Sigmoid colon (tissue), 7 donors: Measurements from ENCODE around the gene CIC. TPM values are rescaled to one million over a fixed set of nuclear protein-coding genes. Genes with fewer than 3 reads are reported as not detected.

Experiments
- DNase-seq: peaks from one replicate; pipeline ENCODE4 v3.0.0-alpha.2; 2019
- H3K27ac ChIP-seq, 4 donors: fragments of 200-600 bp; sonication (generic); one replicate each; pipeline ENCODE4 v1.5.1; 2016 to 2019; ENCODE audit warnings: mild to moderate bottlenecking in 1 of 4
- H3K27me3 ChIP-seq, 3 donors: fragments of 200-600 bp; sonication (generic); one replicate each; pipeline ENCODE4 v1.5.1; 2019; ENCODE audit warnings: mild to moderate bottlenecking in 1 of 3
- H3K36me3 ChIP-seq, 4 donors: fragments of 200-600 bp; sonication (generic); one replicate each; pipeline ENCODE4 v1.5.1; 2016 to 2019
- H3K4me1 ChIP-seq, 4 donors: fragments of 200-600 bp; sonication (generic); one replicate each; pipeline ENCODE4 v1.5.1; 2017 to 2019
- H3K4me3 ChIP-seq, 4 donors: fragments of 200-600 bp; sonication (generic); one replicate each; pipeline ENCODE4 v1.5.1; 2017 to 2019; ENCODE audit warnings: mild to moderate bottlenecking in 2 of 4, moderate library complexity in 1 of 4
- H3K9me3 ChIP-seq, 4 donors: fragments of 200-600 bp in 3 of 4; sonication (generic) in 3 of 4; one replicate each; pipeline versions ENCODE4 v1.5.1 to v1.6.1; 2013 to 2019
- CTCF ChIP-seq, 4 experiments: fragments of 450-650 bp in 3 of 4; fragments of 200-600 bp in 1 of 4; IDR thresholded peaks; one replicate each; pipeline ENCODE4 v1.5.1; 2016 to 2019; ENCODE audit warnings: antibody characterized with exemption in 4 of 4, mild to moderate bottlenecking in 3 of 4, moderate library complexity in 2 of 4
- EP300 ChIP-seq, 4 donors: sonication (generic); formaldehyde crosslinking; IDR thresholded peaks; one replicate each; pipeline ENCODE4 v1.6.1; 2017; ENCODE audit warnings: antibody characterized with exemption in 4 of 4
- POLR2A ChIP-seq, 2 donors: fragments of 450-650 bp; IDR thresholded peaks; one replicate each; pipeline ENCODE4 v1.6.1; 2016; ENCODE audit warnings: antibody characterized with exemption in 2 of 2, mild to moderate bottlenecking in 2 of 2, moderate library complexity in 2 of 2
- POLR2AphosphoS5 ChIP-seq, 4 donors: sonication (generic); formaldehyde crosslinking; IDR thresholded peaks; one replicate each; pipeline ENCODE4 v1.6.1; 2017; ENCODE audit warnings: antibody characterized with exemption in 4 of 4
- WGBS, 2 donors: extraction: QIAGEN DNeasy Blood & Tissue Kit; methylation state at CpG; one replicate each; pipeline ENCODE4 v1.1.7; 2013; 5-methylcytosine and 5-hydroxymethylcytosine counted together
- intact Hi-C: fragments of 100-400 bp; cut with DNase I; formaldehyde crosslinking; loops from one replicate; pipeline ENCODE4 v1.15.1; 2023
- polyA plus RNA-seq, 3 donors: library from polyadenylated mRNA; stranded (reverse); fragments of 200-250 nt; gene quantifications; one replicate each; pipeline ENCODE4 v1.2.3, GENCODE V29; 2013
- total RNA-seq, 4 donors: library from RNA; depleted of rRNA; stranded (reverse); fragments of >200 nt; gene quantifications; one replicate each; pipeline ENCODE4 v1.1.0, GENCODE V29; 2016
- donor health status: healthy with polysubstance abuse.
- donor health status: Bipolar disorder and iron deficiency.
- donor health status: healthy.

The CIC gene
- total and polyA plus RNA-seq, 7 donors, result 8.4 to 42.1 (median 20.0) TPM

- no peak for DNase-seq
- peak overlapping the region; percentile 66 to 80 (median 73) for H3K4me3 ChIP-seq
- no peaks in the 10 kb centered on the region for H3K36me3 ChIP-seq
- 2% methylated on average over 20 of the region's 20 CpGs for WGBS, 2 donors
- peak overlapping the region; percentile 94 to 99 (median 96) for H3K27ac ChIP-seq
- peaks cover 0 to 89% (median 74%) of the 10 kb centered on the region in 4 donors for H3K4me1 ChIP-seq
- no peak for TF ChIP-seq EP300 (IDR thresholded peaks at IDR 0.05)
- TF ChIP-seq POLR2A (IDR thresholded peaks at IDR 0.05), result no peak
- TF ChIP-seq POLR2AphosphoS5 (IDR thresholded peaks at IDR 0.05), result no peak
- TF ChIP-seq CTCF (IDR thresholded peaks at IDR 0.05), result no peak
- H3K27me3 ChIP-seq, result no peaks in the 10 kb centered on the region
- intact Hi-C loops, result loop anchor here (2.0 kb wide), 1 partner anchor 26 kb away; the partner anchor contains the start of gene ERF
- H3K9me3 ChIP-seq, result no peaks in the 10 kb centered on the region
Measured at GRCh38 chr19:42280815-42281145, 11.7 kb downstream of the CIC start.

- peak; percentile 85 for DNase-seq
- peak overlapping the region; percentile 66 to 80 (median 73) for H3K4me3 ChIP-seq
- WGBS, 2 donors, result 10 to 12% methylated on average over 25 of the region's 25 CpGs
- no peaks in the 10 kb centered on the region for H3K9me3 ChIP-seq
- H3K36me3 ChIP-seq, result no peaks in the 10 kb centered on the region
- TF ChIP-seq EP300 (IDR thresholded peaks at IDR 0.05) (no peak), CTCF (IDR thresholded peaks at IDR 0.05) (no peak), POLR2A (IDR thresholded peaks at IDR 0.05) (no peak), POLR2AphosphoS5 (IDR thresholded peaks at IDR 0.05) (peak in 1 of 4 donors; percentile 10)
- H3K27me3 ChIP-seq, result no peaks in the 10 kb centered on the region
- intact Hi-C loops, result loop anchor here (2.0 kb wide), 1 partner anchor 26 kb away; the partner anchor contains the start of gene ERF
- peak overlapping the region; percentile 94 to 99 (median 96) for H3K27ac ChIP-seq
- H3K4me1 ChIP-seq, result peaks cover 0 to 89% (median 78%) of the 10 kb centered on the region in 4 donors
Measured at GRCh38 chr19:42281146-42281826, 12.2 kb downstream of the CIC start.

- peaks cover 0 to 4% (median 1%) of the 10 kb centered on the region in 4 donors for H3K36me3 ChIP-seq
- no peaks in the 10 kb centered on the region for H3K27me3 ChIP-seq
- peak overlapping the region in 3 of 4 donors; percentile 66 to 80 (median 69) for H3K4me3 ChIP-seq
- peak overlapping the region; percentile 94 to 99 (median 96) for H3K27ac ChIP-seq
- DNase-seq, result peak; percentile 76
- 41 to 57% methylated on average over 7 of the region's 7 CpGs for WGBS, 2 donors
- intact Hi-C loops, result loop anchor here (2.0 kb wide), 1 partner anchor 27 kb away; the partner anchor contains the start of gene ERF
- no peaks in the 10 kb centered on the region for H3K9me3 ChIP-seq
- peaks cover 0 to 87% (median 78%) of the 10 kb centered on the region in 4 donors for H3K4me1 ChIP-seq
- TF ChIP-seq EP300 (IDR thresholded peaks at IDR 0.05) (no peak), CTCF (IDR thresholded peaks at IDR 0.05) (no peak), POLR2A (IDR thresholded peaks at IDR 0.05) (no peak), POLR2AphosphoS5 (IDR thresholded peaks at IDR 0.05) (no peak)
Measured at GRCh38 chr19:42281827-42282762, 13.0 kb downstream of the CIC start.

GRCh38 chr19:42282819-42283187 is 13.8 kb downstream of the CIC start:
- peak; percentile 68 for DNase-seq
- peak overlapping the region in 1 of 4 donors; percentile 76 for H3K4me3 ChIP-seq
- 42 to 48% methylated on average over 4 of the region's 4 CpGs for WGBS, 2 donors
- no peaks in the 10 kb centered on the region for H3K9me3 ChIP-seq
- peaks cover 0 to 11% (median 8%) of the 10 kb centered on the region in 4 donors for H3K36me3 ChIP-seq
- peak overlapping the region; percentile 94 to 99 (median 96) for H3K27ac ChIP-seq
- H3K27me3 ChIP-seq, result no peaks in the 10 kb centered on the region
- peaks cover 0 to 80% (median 71%) of the 10 kb centered on the region in 4 donors for H3K4me1 ChIP-seq
- no peak for TF ChIP-seq EP300 (IDR thresholded peaks at IDR 0.05)
- no peak for TF ChIP-seq CTCF (IDR thresholded peaks at IDR 0.05)
- TF ChIP-seq POLR2AphosphoS5 (IDR thresholded peaks at IDR 0.05), result no peak
- no peak for TF ChIP-seq POLR2A (IDR thresholded peaks at IDR 0.05)
- intact Hi-C loops, result no loop called here
